Thoracic aorta (tissue), 2 donors: ENCODE results near the gene ZMYND19. TPM values are rescaled to one million over a fixed set of nuclear protein-coding genes. Genes with fewer than 3 reads are reported as not detected.

Experiments
- ATAC-seq: fragments of 150-250 bp; one replicate; pipeline ENCODE4 v1.8.0; 2017; ENCODE audit warnings: low read depth; ENCODE audit not compliant: insufficient number of reproducible peaks, low FRiP score
- DNase-seq: peaks from one replicate; pipeline ENCODE4 v3.0.0-alpha.2; 2020; ENCODE audit warnings: low spot score
- H3K27ac ChIP-seq, 2 donors: fragments of 200-600 bp; sonication (generic); 1 replicate in 1 of 2; 2 replicates in 1 of 2; pipeline ENCODE4 v1.5.1; 2016; ENCODE audit warnings: mild to moderate bottlenecking in 2 of 2, moderate library complexity in 2 of 2
- H3K27me3 ChIP-seq: fragments of 200-600 bp; sonication (generic); replicated peaks from 2 replicates; pipeline ENCODE4 v1.6.0; 2016; ENCODE audit warnings: mild to moderate bottlenecking; ENCODE audit not compliant: insufficient read depth
- H3K36me3 ChIP-seq: fragments of 200-600 bp; sonication (generic); one replicate; pipeline ENCODE4 v1.5.1; 2016
- H3K4me1 ChIP-seq, 2 donors: fragments of 200-600 bp; sonication (generic); 1 replicate in 1 of 2; 2 replicates in 1 of 2; pipeline versions ENCODE4 v1.5.1 to v1.6.0; 2016; ENCODE audit warnings: low read depth in 2 of 2, mild to moderate bottlenecking in 1 of 2; ENCODE audit not compliant: control insufficient read depth in 1 of 2
- H3K4me3 ChIP-seq: fragments of 200-600 bp; sonication (generic); 2 replicates; pipeline ENCODE4 v1.5.1; 2016; ENCODE audit warnings: mild to moderate bottlenecking
- H3K9me3 ChIP-seq: fragments of 200-600 bp; sonication (generic); 2 replicates; pipeline ENCODE4 v1.5.1; 2016
- total RNA-seq, 2 donors: library from RNA; depleted of rRNA; stranded (reverse); fragments of >200 nt; gene quantifications; one replicate each; pipeline versions ENCODE4 v1.1.0 to v1.2.3, GENCODE V29; 2016
- TF ChIP-seq, protein P1 (sequence below): fragments of 200-600 bp; sonication (generic); IDR thresholded peaks from one replicate; pipeline ENCODE4 v1.5.1; 2019; ENCODE audit warnings: antibody characterized with exemption

The ZMYND19 gene
- total RNA-seq, 2 donors from 2014 or later: 10.8 to 14.1 TPM

GRCh38 chr9:137586854-137587253 lies 3.5 kb downstream of the ZMYND19 start:
- H3K27me3 ChIP-seq: no peaks in the 10 kb centered on the region
- peaks cover 9 to 14% of the 10 kb centered on the region in 2 donors for H3K4me1 ChIP-seq
- DNase-seq (no peak), ATAC-seq (no peak)
- TF ChIP-seq, protein P1, sequence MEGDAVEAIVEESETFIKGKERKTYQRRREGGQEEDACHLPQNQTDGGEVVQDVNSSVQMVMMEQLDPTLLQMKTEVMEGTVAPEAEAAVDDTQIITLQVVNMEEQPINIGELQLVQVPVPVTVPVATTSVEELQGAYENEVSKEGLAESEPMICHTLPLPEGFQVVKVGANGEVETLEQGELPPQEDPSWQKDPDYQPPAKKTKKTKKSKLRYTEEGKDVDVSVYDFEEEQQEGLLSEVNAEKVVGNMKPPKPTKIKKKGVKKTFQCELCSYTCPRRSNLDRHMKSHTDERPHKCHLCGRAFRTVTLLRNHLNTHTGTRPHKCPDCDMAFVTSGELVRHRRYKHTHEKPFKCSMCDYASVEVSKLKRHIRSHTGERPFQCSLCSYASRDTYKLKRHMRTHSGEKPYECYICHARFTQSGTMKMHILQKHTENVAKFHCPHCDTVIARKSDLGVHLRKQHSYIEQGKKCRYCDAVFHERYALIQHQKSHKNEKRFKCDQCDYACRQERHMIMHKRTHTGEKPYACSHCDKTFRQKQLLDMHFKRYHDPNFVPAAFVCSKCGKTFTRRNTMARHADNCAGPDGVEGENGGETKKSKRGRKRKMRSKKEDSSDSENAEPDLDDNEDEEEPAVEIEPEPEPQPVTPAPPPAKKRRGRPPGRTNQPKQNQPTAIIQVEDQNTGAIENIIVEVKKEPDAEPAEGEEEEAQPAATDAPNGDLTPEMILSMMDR: no peak
- H3K27ac ChIP-seq: no peak overlapping the region
- H3K9me3 ChIP-seq: no peaks in the 10 kb centered on the region
- peaks cover 25% of the 10 kb centered on the region for H3K36me3 ChIP-seq
- H3K4me3 ChIP-seq: no peak overlapping the region

- Histone ChIP-seq H3K4me1 (peaks cover 0 to 11% of the 10 kb centered on the region in 2 donors), H3K36me3 (peaks cover 25% of the 10 kb centered on the region), H3K9me3 (no peaks in the 10 kb centered on the region), H3K4me3 (no peak overlapping the region), H3K27ac (no peak overlapping the region), H3K27me3 (no peaks in the 10 kb centered on the region)
- TF ChIP-seq, protein P1: no peak
- DNase-seq: no peak
- no peak for ATAC-seq
Observed at GRCh38 chr9:137583957-137584356, 6.4 kb downstream of the ZMYND19 start.

DNA sequence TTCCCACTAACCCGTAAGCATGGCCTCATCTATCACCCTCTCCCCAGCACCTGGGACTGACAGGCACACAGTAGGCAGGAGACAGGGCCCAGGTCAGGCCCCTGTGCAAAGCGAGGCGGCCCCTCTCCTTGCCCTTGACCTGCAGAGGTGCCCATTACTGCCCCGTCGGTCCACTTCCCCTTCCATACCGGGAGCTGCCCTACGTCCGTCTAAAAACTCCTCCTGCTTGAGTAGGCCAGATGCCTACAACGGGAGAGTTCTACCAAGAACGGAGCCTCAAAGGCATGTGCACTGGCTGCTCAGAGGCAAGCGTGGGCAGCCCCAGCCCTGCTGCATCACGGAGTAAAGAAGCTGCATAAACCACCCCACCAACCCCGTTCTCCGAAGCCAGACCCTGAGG lies 7.0 kb downstream of the ZMYND19 start:
- Histone ChIP-seq H3K9me3 (no peaks in the 10 kb centered on the region), H3K27me3 (no peaks in the 10 kb centered on the region), H3K27ac (no peak overlapping the region), H3K4me3 (no peak overlapping the region), H3K4me1 (peaks cover 0 to 10% of the 10 kb centered on the region in 2 donors), H3K36me3 (peaks cover 25% of the 10 kb centered on the region)
- no peak for DNase-seq
- TF ChIP-seq, protein P1: no peak
- no peak for ATAC-seq

DNA sequence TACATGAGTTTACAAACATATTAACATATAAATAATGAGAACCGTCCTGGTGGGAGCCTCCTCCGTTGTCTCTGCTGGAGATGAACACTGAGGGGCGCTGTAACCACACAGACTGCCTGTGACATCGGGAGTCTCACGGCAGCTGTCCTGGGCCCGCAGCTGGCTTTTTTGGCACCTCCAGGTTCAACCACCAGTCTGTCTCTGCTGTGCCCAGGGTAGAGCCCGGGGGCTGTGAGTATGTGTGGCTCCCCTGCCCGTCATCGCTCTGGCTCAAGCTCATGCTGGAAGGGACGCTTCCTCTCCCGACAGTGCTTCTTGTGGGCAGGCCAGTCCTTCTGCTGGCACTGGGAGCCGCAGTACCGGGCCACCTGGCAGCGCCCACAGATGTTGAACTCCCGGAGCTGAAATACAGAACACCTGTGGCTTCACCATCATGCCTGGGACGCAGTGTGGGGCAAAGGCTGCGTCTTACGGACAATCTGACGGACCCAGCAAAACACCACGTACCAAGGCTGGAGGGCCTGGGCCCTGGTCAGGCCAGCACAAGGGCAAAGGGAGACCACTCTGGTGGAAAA lies 7.9 kb downstream of the ZMYND19 start:
- Histone ChIP-seq H3K4me3 (no peak overlapping the region), H3K27me3 (no peaks in the 10 kb centered on the region), H3K27ac (no peak overlapping the region), H3K9me3 (no peaks in the 10 kb centered on the region), H3K4me1 (peaks cover 7 to 20% of the 10 kb centered on the region in 2 donors), H3K36me3 (peaks cover 17% of the 10 kb centered on the region)
- no peak for ATAC-seq
- no peak for DNase-seq
- TF ChIP-seq, protein P1: no peak

GRCh38 chr9:137581361-137582285 lies 8.7 kb downstream of the ZMYND19 start:
- Histone ChIP-seq H3K9me3 (no peaks in the 10 kb centered on the region), H3K27ac (no peak overlapping the region), H3K27me3 (no peaks in the 10 kb centered on the region), H3K4me3 (no peak overlapping the region), H3K36me3 (peaks cover 10% of the 10 kb centered on the region), H3K4me1 (peaks cover 11 to 26% of the 10 kb centered on the region in 2 donors)
- TF ChIP-seq, protein P1: no peak
- DNase-seq (no peak), ATAC-seq (no peak)
